GM18951 (cell line): Measurements from ENCODE around the gene KCNIP4.

ENCODE experiments used
- POLR2A ChIP-seq: IDR thresholded peaks from 4 replicates; pipeline ENCODE4 v1.6.1; 2011; ENCODE audit warnings: mild to moderate bottlenecking; ENCODE audit not compliant: insufficient read length, insufficient read depth; ENCODE audit errors: extremely low read depth
- in situ Hi-C: fragments of 300-500 bp; cut with MboI; formaldehyde crosslinking; loops from one replicate; pipeline ENCODE4 v1.12.0; 2022; ENCODE audit warnings: low sequenced_read_pairs, mixed read lengths, inconsistent platforms; ENCODE audit not compliant: unreplicated experiment

The KCNIP4 gene

DNA sequence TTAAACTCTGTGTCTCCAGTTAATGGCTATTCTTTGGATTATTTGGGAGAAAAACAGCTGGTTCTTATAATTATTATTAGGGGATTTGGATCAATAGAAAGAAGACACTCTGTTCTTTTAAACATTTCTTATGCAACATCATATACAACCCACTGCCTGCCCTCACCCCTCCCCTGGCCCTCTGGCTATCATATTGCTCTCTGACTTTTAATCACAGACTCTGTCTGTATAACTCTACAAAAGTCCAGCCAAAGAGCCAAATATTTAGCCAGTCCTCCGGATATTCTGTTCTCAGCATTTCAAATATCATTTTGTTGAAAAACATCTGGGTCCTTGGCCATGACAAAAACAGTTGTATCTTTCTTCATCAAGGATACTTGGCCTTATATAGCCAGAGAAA, 1267.3 kb downstream of the KCNIP4 start:
- no peak for TF ChIP-seq POLR2A
- in situ Hi-C loops = loop anchor here (10.0 kb wide), 1 partner anchor 256 kb away; no protein-coding TSS in a partner anchor

DNA sequence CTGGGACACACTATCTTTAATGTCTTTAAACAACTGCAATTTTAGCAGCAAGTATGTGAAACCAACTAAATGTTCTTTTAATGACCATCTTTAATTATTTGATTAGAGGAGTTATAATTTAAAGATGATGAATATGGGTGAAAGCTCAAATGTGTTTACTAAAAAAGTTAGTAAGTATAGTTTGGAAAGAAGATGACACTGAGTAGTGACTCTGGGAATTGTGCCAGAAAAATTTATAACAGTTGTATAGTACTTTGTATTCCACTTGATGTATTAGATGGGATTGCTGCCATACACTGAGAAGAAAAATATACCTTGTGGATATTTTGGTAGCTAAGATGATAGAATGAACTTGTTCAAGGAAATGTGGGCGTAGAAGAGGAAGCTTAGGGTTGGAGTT, 1267.8 kb downstream of the KCNIP4 start:
- in situ Hi-C loops = loop anchor here (10.0 kb wide), 1 partner anchor 256 kb away; no protein-coding TSS in a partner anchor
- TF ChIP-seq POLR2A = no peak

DNA sequence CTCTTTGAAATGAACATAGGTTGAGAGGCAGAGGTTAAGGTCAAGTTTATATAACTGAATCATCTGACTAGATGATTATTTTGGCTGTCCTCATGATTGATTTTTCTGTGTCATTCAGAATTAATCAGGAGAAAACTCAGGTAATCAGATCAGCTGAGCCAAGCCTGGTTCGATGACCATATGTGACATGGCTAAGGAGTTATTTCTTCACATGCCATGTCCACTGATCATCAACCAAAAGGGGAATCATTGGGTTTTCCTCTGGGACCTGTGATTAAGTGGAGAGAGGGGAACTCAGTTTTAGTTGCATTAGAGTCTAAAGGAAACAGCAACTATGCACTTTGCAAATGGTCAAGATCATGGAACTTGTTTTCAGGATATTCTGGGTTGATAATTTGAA, 1268.6 kb downstream of the KCNIP4 start:
- no peak for TF ChIP-seq POLR2A
- in situ Hi-C loops = loop anchor here (10.0 kb wide), 1 partner anchor 255 kb away; no protein-coding TSS in a partner anchor
